GM12878 (cell line): ENCODE results near the gene TTLL10. TPM values are rescaled to one million over a fixed set of nuclear protein-coding genes. Genes with fewer than 3 reads are reported as not detected.
A peak's percentile ranks its signal among the peaks of the same experiment; 100 is the strongest.

Experiments used
- ATAC-seq: fragments of 200-7000 bp; cut with Tn5 transposase; 3 replicates; pipeline ENCODE4 v1.9.1; 2020; ENCODE audit warnings: mild to moderate bottlenecking, moderate library complexity
- BruUV-seq: library from RNA; stranded (reverse); fragments of 400-500 nt; replicated peaks from 2 replicates; lab custom pipeline; 2021; lab: Mats Ljungman, UMichigan
- CTCF ChIA-PET: fragments of 300-600 bp; sonication (Branson Sonifier 250); formaldehyde crosslinking; extraction: SDS; loops from one replicate; lab custom pipeline; 2021; ENCODE audit warnings: inconsistent platforms; lab: Yijun Ruan, JAX
- POLR2A ChIA-PET: fragments of 350-600 bp; formaldehyde crosslinking; extraction: SDS; loops from one replicate; lab custom pipeline; 2021; ENCODE audit warnings: inconsistent platforms; lab: Charles Lee
- RAD21 ChIA-PET: fragments of 300-600 bp; sonication (Branson Sonifier 250); formaldehyde crosslinking; loops from one replicate; lab custom pipeline; 2023; ENCODE audit warnings: antibody characterized with exemption; ENCODE audit not compliant: unreplicated experiment; lab: Charles Lee
- SMC1A ChIA-PET: fragments of 300-600 bp; sonication (Branson Sonifier 250); formaldehyde crosslinking; loops from one replicate; lab custom pipeline; 2023; ENCODE audit not compliant: unreplicated experiment, uncharacterized antibody; lab: Charles Lee
- DNase-seq: peaks from one replicate; pipeline ENCODE4 v3.0.0-alpha.2; 2011; ENCODE audit warnings: low read depth, low spot score
- FAIRE-seq: peaks from 3 replicates; lab custom pipeline; 2011; peaks lifted over from hg19 to GRCh38; lab: Jason Lieb, UNC
- H2AFZ ChIP-seq: 2 replicates; pipeline ENCODE4 v1.6.0; 2011; ENCODE audit warnings: low read depth, low read length, control low read depth; ENCODE audit not compliant: control insufficient read depth
- H3K27ac ChIP-seq: 2 replicates; pipeline ENCODE4 v1.5.1; 2011; ENCODE audit warnings: control low read depth; ENCODE audit not compliant: control insufficient read depth, insufficient read depth
- H3K27me3 ChIP-seq, 2 experiments: replicated peaks in 1 of 2; 2 replicates each; pipeline versions ENCODE4 v1.6.0 to v1.6.1; 2011; ENCODE audit warnings: low read length in 1 of 2; ENCODE audit not compliant: control insufficient read depth in 2 of 2, insufficient read depth in 2 of 2
- H3K36me3 ChIP-seq, 2 experiments: 2 replicates each; pipeline ENCODE4 v1.5.1; 2011; ENCODE audit warnings: low read length in 1 of 2; ENCODE audit not compliant: control insufficient read depth in 2 of 2, insufficient read depth in 2 of 2
- H3K4me1 ChIP-seq: 2 replicates; pipeline ENCODE4 v1.6.1; 2011; ENCODE audit warnings: mild to moderate bottlenecking, low read length, moderate library complexity, mixed read lengths; ENCODE audit not compliant: control insufficient read depth, insufficient read depth
- H3K4me2 ChIP-seq: 2 replicates; pipeline ENCODE4 v1.6.0; 2011; ENCODE audit warnings: control low read depth; ENCODE audit not compliant: control insufficient read depth, insufficient read depth
- H3K4me3 ChIP-seq: fragments of 200-600 bp; sonication (generic); 2 replicates; pipeline ENCODE4 v1.5.1; 2016
- H3K79me2 ChIP-seq: 2 replicates; pipeline ENCODE4 v1.6.0; 2011; ENCODE audit warnings: low read length; ENCODE audit not compliant: control insufficient read depth, insufficient read depth
- H3K9ac ChIP-seq: 2 replicates; pipeline ENCODE4 v1.8.0; 2011; ENCODE audit warnings: low read length, control low read depth, mixed read lengths; ENCODE audit not compliant: control insufficient read depth, insufficient read depth
- H3K9me3 ChIP-seq: replicated peaks from 3 replicates; pipeline ENCODE4 v1.5.1; 2011; ENCODE audit warnings: mild to moderate bottlenecking, low read length; ENCODE audit not compliant: control insufficient read depth, insufficient read depth
- H4K20me1 ChIP-seq: 2 replicates; pipeline ENCODE4 v1.6.0; 2011; ENCODE audit not compliant: control insufficient read depth, insufficient read depth
- ATF2 ChIP-seq: IDR thresholded peaks from 2 replicates; pipeline ENCODE4 v1.6.1; 2012; ENCODE audit warnings: low read length, inconsistent platforms
- CREM ChIP-seq: IDR thresholded peaks from 2 replicates; pipeline ENCODE4 v1.6.1; 2014; ENCODE audit warnings: antibody characterized with exemption, low read depth
- ELK1 ChIP-seq: IDR thresholded peaks from 2 replicates; pipeline ENCODE4 v1.6.1; 2012; ENCODE audit warnings: low read depth, low read length, improper control_type of control experiment
- HCFC1 ChIP-seq: fragments of 150-350 bp; IDR thresholded peaks from 2 replicates; pipeline ENCODE4 v1.6.1; 2014; ENCODE audit warnings: low read length
- IRF5 ChIP-seq: fragments of 450-650 bp; IDR thresholded peaks from 2 replicates; pipeline ENCODE4 v1.6.1; 2017; ENCODE audit warnings: borderline replicate concordance
- MAX ChIP-seq: IDR thresholded peaks from 2 replicates; pipeline ENCODE4 v1.6.1; 2012; ENCODE audit warnings: low read depth, low read length, improper control_type of control experiment
- MYB ChIP-seq: fragments of 150-350 bp; IDR thresholded peaks from 2 replicates; pipeline ENCODE4 v1.6.1; 2014; ENCODE audit warnings: mild to moderate bottlenecking, low read depth, low read length, borderline replicate concordance
- NBN ChIP-seq: fragments of 450-650 bp; IDR thresholded peaks from 2 replicates; pipeline ENCODE4 v1.6.1; 2016
- RBBP5 ChIP-seq: fragments of 200-600 bp; sonication (generic); conservative IDR thresholded peaks from 2 replicates; pipeline ENCODE4 v1.6.1; 2016
- RFX5 ChIP-seq: IDR thresholded peaks from 2 replicates; pipeline ENCODE4 v1.6.1; 2011; ENCODE audit warnings: low read depth, low read length, improper control_type of control experiment
- SREBF2 ChIP-seq: IDR thresholded peaks from 2 replicates; pipeline ENCODE4 v1.6.1; 2012; ENCODE audit warnings: mild to moderate bottlenecking, low read length
- YY1 ChIP-seq: IDR thresholded peaks from 2 replicates; pipeline ENCODE4 v1.6.1; 2011; ENCODE audit warnings: low read depth, mild to moderate bottlenecking, low read length
- ZZZ3 ChIP-seq: IDR thresholded peaks from 2 replicates; pipeline ENCODE4 v1.6.1; 2011; ENCODE audit warnings: low read depth; ENCODE audit not compliant: control insufficient read depth, insufficient read length
- WGBS: methylation state at CpG from one replicate; pipeline ENCODE4 v1.1.6; 2016; ENCODE audit warnings: low lambda C conversion rate; ENCODE audit not compliant: insufficient replicate concordance, insufficient coverage; ENCODE audit errors: missing lambda C conversion rate; 5-methylcytosine and 5-hydroxymethylcytosine counted together
- in situ Hi-C: fragments of 300-500 bp; cut with MboI; formaldehyde crosslinking; loops from 9 replicates; pipeline ENCODE4 v1.14.3; 2018; ENCODE audit warnings: mixed read lengths
- intact Hi-C: fragments of 100-400 bp; cut with micrococcal nuclease; formaldehyde crosslinking; loops from one replicate; pipeline ENCODE4 v1.14.2; 2022; ENCODE audit not compliant: unreplicated experiment
- polyA plus RNA-seq, 11 experiments: library from polyadenylated mRNA; depleted of rRNA in 4 of 11; unstranded in 6 of 11; stranded (reverse) in 5 of 11; fragments of >200 nt; fragmentation: Nextera tagmentation in 4 of 11; fragmentation: Illumina TruSeq in 1 of 11; extraction: Ambion mirVana in 4 of 11; extraction: Trizol in 1 of 11; gene quantifications; 1 replicate in 1 of 11; 2 replicates in 10 of 11; pipeline versions ENCODE4 v1.2.1 to v1.2.3, GENCODE V29; 2011 to 2016; ENCODE audit warnings: inconsistent platforms in 2 of 11, missing spikeins in 2 of 11, low read depth in 1 of 11
- total RNA-seq, 4 experiments: library from RNA; depleted of rRNA in 3 of 4; stranded (reverse); fragments of >200 nt in 3 of 4; fragmentation: Illumina TruSeq in 1 of 4; extraction: Trizol in 1 of 4; gene quantifications; 2 replicates each; pipeline versions ENCODE4 v1.2.1 to v1.2.3, GENCODE V29; 2013 to 2021

Gene TTLL10
- total and polyA plus RNA-seq, 10 of the 15 experiments (the other 5 are each of a cell fraction or from before 2014, with no cell fraction given), result not detected

GRCh38 chr1:1207571-1207892 is 33.9 kb downstream of the TTLL10 start:
- Histone ChIP-seq H3K27me3 (peaks cover 0 to 8% of the 10 kb centered on the region in 2 experiments; a peak in 1 of 4 replicates), H3K36me3 (no peaks in the 10 kb centered on the region), H3K4me3 (no peak overlapping the region), H3K4me1 (peaks cover 28% of the 10 kb centered on the region), H3K9me3 (no peaks in the 10 kb centered on the region), H3K9ac (no peak overlapping the region), H3K79me2 (no peaks in the 10 kb centered on the region), H2AFZ (no peak overlapping the region), H3K4me2 (peak overlapping the region; percentile 89; the same call in 1 of the 2 replicates), H4K20me1 (no peaks in the 10 kb centered on the region), H3K27ac (no peak overlapping the region)
- BruUV-seq, result no TSS peak
- ChIA-PET RAD21 (interaction anchor here (1.0 to 2.0 kb wide), 3 partner anchors 23 to 85 kb away, joined by 4 to 6 read pairs (median 5); no protein-coding TSS in a partner anchor), CTCF (interaction anchor here (0.9 to 2.2 kb wide), 3 partner anchors 16 to 85 kb away, joined by 3 to 14 read pairs (median 3); no protein-coding TSS in a partner anchor), POLR2A (interaction anchor here (0.8 to 1.5 kb wide), 5 partner anchors 9 to 85 kb away, joined by 3 to 5 read pairs (median 3); no protein-coding TSS in a partner anchor), SMC1A (interaction anchor here (0.8 to 1.8 kb wide), 3 partner anchors 24 to 85 kb away, joined by 3 to 8 read pairs (median 3); no protein-coding TSS in a partner anchor)
- FAIRE-seq, result no peak
- no peak for DNase-seq
- intact Hi-C loops (no loop called here), in situ Hi-C loops (no loop called here)
- no peak for ATAC-seq
- TF ChIP-seq YY1 (no peak), IRF5 (no peak), ATF2 (no peak), CREM (no peak), RBBP5 (no peak), NBN (no peak), SREBF2 (no peak), ZZZ3 (no peak), RFX5 (no peak), MYB (no peak), ELK1 (no peak), MAX (no peak), HCFC1 (no peak)
- 46% methylated on average over 11 of the region's 11 CpGs for WGBS
